HG03460 (cell line): ENCODE data around the gene RXFP1.
"Not testable (repeated sequence)": the region's sequence is repeated elsewhere in the genome, so short reads cannot be mapped to it uniquely, and the experiment has no call there.

Experiments used
- ATAC-seq: cut with Tn5 transposase; IDR thresholded peaks from one replicate; pipeline ENCODE4 v1.9.1; 2021; ENCODE audit not compliant: unreplicated experiment

RXFP1 gene

DNA sequence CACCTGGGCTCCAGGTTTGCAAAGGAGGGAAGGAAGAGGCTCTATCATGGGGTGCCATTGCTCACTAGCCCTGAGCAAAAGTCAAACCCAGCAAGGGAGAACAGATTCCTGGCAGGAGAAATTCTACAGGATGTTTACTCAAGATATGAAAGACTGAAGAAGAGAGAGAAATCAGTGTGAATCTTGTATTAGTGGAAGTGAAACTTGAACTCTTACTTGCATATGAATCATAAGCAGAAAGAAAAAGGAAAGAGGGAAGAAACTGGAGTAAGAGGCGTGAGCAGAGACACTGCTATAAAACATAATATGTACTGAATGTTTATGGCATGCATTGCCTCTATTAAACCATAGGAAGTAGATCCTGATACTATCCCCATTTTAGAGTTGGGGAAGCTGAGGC lies 89.1 kb downstream of the RXFP1 start:
- ATAC-seq: peak; percentile 90

DNA sequence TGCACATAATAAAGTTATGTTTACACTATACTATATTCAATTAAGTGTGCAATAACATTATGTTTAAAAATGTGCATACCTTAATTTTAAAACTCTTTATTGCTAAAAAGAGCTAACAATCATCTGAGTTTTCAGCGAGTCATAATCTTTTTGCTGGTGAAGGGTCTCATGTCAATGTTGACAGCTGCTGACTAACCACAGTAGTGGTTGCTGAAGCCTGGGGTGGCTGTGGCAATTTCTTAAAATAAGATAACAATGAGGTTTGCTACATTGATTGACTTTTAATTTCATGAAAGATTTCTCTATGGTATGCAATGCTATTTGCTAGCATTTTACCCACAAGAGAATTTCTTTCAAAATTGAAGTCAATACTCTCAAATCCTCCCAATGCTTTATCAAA lies 91.4 kb downstream of the RXFP1 start:
- ATAC-seq: no peak

DNA sequence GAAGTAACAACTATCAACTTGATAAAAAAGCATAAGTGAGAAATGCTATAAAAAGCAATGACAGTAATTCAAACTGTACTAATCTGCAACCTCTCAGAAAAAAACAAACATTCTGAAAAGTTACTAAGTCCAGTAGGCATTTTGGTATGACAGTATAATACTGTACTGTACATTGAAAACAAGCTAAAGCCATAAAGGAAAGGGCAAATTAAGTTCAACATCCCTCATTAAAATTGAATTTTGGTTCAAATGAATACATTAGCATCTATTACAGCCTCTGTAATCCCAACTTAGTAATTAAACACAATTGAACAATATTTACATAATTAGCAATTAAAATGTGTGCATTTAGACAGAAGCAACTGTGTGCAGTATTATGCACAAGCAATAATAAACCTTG lies 96.3 kb downstream of the RXFP1 start:
- no peak for ATAC-seq

DNA sequence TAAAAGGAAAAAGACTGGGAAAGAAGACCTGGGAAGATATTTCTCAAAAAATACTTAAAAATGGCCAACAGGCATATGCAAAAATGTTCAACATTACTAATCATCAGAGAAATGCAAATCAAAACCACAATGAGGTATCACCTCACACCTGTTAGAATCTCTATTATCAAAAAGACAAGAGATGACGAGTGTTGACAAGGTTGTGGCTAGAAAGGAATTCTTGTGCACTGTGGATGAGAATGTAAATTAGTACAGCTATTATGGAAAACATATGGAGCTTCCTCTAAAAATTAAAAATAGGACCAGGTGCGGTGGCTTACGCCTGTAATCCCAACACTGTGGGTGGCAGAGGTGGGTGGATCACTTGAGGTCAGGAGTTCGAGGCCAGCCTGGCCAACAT lies 100.0 kb downstream of the RXFP1 start:
- no peak for ATAC-seq

DNA sequence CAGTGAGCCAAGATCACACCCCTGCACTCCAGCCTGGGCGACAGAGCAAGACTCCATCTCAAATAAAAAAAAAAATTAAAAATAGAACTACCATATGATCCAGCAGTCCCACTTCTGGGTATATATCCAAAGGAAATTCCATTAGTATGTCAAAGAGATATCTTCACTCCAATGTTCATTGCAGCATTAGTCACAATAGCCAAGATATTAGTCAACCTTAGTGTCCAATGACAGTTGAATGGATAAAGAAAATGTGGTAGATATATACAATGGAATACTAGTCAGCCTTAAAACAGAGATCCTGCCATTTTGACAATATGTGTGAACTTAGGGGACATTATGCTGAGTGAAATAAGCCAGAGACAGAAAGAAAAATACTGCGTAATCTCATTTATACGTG lies 100.6 kb downstream of the RXFP1 start:
- ATAC-seq: no peak

DNA sequence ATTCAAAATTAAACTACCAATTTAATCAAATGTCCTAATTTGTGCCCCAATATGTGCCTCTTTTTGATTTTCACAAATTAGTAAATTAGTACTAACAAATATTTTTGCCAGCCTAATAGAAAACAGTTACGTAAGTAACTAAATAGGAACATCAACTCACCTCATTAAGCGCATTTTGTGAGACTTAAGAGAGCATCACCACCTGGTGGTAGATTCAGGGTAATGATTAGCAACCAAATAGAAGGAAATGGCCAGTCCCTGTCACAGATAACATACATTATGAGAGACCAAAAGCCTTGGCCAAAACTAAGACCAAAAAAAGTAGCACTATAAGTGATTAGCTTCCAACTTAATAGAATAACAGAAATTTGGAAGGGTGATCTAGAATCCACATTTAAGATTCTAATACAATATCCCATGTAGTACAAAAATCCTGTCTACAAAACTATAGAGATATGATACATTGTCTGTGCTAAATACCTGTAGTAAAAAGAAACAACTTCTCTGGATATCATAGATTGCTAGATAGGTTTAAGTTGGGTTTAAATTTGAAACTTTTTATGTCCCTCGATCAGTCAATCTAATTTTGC lies 103.3 kb downstream of the RXFP1 start:
- peak; percentile 92 for ATAC-seq

DNA sequence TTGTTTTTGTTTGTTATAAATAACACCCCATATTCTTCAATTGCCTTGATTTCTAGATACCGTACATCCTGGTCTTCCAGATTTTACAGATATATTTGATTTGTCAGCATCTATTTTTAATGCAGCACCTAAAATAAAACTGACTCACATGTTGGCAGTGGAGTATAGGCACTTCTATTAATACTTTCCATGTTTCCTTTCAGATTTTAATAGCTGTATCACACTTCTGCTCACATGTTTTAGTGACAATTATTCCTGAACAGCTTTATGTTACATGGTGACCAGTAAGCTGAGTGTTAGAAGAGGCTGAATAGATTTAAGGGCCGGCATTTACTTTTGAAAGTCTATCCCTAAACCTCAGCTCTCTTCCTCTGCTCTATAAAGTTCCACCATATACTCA lies 103.9 kb downstream of the RXFP1 start:
- no peak for ATAC-seq

DNA sequence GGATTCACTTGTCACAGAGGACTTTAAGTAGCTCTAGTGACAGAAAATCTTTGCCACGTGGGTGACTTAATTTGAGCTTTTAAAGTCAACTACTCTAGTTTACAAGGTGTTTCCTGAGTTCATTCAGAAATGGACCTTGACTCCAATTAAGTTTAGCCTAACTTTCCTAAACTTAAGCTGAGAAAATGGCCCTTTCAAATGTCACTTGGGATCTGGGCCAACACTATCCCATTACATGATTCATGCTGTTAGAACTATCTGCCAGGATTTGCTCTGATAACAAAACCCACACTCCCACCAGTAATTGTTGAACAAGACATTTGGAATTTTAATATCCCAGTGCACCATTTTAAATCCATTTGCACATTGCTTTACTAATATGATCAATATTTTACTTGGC lies 109.2 kb downstream of the RXFP1 start:
- ATAC-seq: no peak

DNA sequence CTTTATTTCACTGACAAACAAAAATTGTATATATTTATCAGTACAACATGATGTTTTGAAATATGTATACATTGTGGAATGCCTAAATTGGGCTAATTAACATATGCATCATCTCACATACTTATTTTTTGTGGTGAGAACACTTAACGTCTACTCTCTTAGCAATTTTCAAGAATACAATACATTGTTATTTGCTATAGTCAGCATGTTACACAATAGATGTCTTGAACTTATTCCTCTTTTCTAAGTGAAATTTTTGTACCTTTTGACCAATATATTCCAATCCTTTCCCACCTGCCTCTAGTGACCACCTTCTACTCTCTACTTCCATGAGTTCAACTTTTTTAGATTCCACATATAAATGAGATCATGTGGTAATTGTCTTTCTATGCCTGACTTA lies 114.9 kb downstream of the RXFP1 start:
- ATAC-seq: no peak

DNA sequence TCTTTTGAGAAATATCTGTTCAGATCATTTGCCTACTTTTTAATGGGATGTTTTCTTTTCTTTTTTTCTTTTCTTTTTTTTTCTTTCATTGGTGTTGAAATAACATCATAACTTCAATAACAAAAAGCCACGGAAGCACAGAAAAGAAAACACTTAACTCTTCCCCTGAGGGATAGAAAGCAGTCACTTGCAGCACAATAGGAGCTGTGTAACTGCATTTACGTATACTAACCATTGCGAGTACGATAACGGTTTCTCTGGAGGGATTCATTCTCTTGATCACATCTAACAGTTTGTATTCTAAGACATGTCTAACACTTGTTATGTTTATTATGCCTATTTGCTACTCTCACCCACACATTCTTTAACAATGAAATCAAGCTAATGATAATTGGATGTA lies 122.7 kb downstream of the RXFP1 start:
- ATAC-seq: no peak

DNA sequence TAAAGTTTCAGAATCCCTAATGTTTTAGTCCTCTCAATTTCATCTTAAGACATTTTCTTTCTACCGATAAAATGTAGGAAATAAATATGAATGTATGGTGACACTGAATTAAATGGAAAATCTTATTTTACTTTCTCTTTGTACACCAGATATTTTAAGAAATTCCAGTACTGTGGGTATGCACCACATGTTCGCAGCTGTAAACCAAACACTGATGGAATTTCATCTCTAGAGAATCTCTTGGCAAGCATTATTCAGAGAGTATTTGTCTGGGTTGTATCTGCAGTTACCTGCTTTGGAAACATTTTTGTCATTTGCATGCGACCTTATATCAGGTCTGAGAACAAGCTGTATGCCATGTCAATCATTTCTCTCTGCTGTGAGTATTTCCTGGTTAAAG lies 123.1 kb downstream of the RXFP1 start:
- ATAC-seq: no peak

DNA sequence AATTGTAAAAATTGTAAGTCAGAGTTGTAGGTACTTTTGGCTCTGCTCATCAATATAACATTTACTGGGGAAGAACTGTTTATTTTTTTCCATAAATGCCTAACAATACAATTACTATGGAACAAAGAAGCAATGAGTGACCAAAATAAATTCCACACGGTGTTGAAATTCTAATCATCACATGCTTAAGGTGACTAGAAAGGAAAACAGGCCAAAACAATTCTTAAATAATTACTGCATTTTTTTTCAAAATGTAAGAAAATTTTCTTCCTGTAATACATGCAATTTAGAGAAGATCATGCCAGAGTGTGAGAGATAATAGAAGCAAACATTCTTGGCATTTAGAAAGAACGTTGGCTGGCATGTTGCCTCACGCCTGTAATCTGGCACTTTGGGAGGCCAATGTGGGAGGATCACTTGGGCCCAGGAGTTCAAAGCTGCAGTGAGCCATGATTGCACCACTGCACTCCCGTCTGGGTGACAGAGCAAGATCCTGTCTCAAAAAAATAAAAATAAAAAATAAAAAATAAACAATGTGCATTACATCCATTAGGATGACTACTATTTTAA lies 127.5 kb downstream of the RXFP1 start:
- no peak for ATAC-seq

DNA sequence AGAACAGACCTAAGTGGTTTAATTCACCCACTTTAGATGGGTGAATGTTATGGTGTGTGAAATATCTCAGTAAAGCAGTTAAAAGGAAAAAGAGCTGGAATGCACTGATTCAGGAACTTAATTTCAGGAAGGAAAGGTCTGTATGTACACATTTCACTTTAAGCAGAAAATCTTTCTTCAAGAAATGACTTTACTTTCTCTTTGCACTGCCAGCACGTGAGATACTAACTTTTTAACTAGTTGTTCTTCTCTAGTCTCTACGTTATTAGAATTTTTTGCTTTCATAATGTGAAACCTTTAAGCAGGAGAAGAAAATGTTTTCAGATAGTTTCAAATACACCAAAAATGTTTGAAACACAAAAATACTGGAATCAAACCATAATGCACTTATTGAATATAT lies 131.2 kb downstream of the RXFP1 start:
- ATAC-seq: no peak

DNA sequence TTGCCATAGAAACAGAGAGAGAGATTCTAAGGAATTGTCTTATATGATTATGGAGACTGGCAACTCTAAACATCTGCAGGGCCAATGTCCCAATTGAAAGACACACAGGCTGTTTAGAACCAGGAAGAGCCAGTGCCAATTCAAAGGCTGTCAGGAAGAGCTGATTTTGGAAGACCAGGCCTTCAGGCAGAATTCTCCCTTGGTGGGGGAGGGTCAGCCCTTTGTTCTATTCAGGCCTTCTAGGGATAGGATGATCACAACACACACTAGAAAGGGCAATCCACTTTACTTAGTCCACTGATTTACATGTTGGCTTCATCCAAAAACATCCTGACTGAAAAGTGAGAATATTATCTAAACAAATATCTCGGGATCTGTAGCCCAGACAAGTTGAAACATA lies 134.8 kb downstream of the RXFP1 start:
- ATAC-seq: no peak

DNA sequence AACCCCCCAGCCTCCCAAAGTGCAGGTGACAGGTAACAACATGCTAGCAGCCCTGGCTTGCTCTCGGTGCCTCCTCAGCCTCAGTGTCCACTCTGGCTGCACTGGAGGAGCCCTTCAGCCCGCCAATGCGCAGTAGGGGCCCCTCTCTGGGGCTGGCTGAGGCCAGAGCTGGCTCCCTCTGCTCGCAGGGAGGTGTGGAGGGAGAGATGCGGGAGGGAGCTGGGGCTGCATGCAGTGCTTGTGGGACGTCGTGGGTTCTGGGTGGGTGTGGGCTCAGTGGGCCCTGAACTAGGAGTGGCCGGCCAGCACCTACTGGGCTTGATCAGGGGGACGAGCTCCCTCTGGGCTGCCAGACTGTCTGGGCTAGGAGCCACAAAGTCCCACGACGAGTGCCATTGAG lies 135.6 kb downstream of the RXFP1 start:
- no peak for ATAC-seq

DNA sequence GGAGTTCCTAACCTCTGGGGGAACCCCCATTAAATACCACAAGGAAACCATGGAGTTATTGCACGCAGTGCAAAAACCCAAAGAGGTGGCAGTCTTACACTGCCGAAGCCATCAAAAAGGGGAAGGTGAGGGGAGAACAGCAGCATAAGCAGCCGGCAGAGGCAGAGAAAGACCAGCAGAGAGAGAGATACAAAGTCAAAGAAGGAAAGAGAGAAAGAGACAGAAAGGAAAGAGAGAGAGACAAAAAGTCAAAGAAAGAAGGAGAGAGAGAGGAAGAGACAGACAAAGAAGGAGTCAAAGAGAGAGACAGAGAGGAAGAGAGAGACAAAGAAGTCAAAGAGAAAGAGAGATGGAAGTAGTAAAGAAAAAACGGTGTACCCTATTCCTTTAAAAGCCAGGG lies 141.6 kb downstream of the RXFP1 start:
- ATAC-seq: not testable (repeated sequence)

DNA sequence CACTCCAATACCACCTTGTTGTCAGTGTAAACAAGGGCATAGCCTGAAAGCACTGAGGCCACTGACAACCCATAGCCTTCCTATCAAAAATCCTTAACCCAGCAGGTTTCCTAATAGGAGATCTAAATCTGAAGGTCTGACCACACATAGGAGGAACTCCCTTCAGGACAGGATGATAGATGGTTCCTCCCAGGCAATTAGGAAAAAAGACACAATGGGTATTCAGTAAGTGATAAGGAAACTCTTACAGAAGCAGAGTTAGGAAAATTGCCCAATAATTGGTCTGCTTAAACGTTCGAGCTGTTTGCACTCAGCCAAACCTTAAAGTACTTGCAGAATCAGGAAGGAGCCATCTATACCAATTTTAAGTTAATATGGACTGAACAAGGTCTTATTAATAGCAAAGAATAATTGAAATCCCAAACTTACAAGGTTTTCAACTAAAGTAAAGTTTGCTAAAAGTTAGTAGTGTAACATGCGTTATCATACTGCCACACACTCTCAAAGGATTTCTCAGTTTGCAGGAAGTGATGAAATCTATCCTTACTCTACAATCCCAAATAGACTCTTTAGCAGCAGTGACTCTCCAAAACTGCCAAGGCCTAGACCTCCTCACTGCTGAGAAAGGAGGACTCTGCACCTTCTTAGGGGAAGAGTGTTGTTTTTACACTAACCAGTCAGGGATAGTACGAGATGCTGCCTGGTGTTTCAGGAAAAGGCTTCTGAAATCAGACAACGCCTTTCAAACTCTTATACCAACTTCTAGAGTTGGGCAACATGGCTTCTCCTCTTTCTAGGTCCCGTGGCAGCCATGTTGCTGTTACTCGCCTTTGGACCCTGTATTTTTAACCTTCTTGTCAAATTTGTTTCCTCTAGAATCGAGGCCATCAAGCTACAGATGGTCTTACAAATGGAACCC lies 142.3 kb downstream of the RXFP1 start:
- not testable (repeated sequence) for ATAC-seq

DNA sequence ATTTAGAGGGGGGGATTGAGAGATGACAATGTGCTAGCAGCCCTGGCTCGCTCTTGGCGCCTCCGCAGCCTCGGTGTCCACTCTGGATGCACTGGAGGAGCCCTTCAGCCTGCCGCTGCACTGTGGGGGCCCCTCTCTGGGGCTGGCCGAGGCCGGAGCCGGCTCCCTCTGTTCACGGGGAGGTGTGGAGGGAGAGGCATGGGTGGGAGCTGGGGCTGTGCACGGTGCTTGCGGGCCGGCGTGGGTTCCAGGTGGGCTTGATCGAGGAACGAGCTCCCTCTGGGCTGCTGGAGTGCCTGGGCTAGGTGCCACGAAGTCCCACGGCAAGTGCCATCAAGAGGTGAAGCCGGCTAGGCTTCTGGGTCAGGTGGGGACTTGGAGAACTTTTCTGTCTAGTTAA lies 143.1 kb downstream of the RXFP1 start:
- ATAC-seq: no peak

DNA sequence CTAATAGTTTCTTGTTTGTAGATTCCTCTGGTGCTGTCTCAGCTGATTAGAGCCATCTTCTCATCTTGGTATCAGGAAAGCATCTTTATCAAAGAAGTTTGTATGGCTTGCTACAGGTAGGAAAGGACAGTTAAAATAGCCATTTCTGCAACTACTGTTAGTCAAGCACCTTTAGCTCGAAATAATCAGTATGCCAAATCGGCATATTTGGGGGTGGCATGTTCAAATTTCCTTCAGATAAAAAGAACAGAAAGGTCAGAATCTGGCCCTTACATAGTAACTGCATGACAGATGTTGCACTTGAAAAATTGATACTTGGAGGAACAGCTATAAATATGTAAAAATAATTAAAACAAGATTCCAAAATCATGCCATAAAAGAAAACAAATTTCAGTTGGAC lies 145.2 kb downstream of the RXFP1 start:
- ATAC-seq: no peak

DNA sequence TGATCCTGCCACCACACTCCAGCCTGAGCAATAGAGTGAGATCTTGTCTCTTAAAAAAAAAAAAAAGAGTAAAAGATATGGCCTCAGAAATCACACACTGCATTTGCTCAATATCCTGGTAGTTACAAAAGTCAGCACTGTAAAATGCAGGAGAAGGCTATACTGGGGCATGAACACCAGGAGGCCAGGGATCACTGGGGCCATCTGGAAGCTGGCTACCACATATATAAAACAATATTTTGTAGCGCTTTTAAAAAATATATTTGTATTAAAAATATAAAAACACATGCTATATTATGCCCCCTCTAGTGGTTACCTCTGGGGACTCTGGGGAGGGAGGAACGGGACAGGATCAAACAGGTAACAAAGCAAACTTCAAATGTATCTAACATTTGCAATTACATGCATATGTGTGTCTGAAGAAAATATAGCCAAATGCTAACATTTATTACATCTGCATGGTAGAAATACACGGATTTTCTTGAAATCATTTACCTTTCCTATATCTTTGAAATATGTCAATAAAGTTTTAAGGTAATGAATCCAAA lies 146.0 kb downstream of the RXFP1 start:
- ATAC-seq: no peak

DNA sequence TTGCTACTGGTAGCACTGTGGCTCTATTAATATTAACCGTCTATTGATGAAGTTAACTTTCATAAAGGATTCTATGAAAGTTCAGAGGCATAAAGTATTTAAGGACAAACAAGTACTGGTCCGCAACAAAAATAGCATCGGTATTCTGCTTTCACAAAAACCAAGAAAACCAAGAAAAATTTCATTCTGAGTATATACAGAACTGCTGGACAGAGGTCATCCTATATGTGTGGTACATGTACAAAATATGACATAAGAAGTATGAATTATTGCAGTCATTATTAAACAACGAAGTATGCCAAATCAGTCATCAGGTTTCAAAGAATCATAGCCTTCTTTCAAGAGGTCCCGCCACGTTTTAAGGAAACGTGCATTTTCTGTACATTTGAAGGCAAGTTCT lies 147.6 kb downstream of the RXFP1 start:
- no peak for ATAC-seq
